Measurements from ENCODE around the gene SF1.
A peak's percentile ranks its signal among the peaks of the same experiment; 100 is the strongest.

Gene SF1

GRCh38 chr11:64762277-64762673 is 16.1 kb downstream of the SF1 start:
- H3K27ac ChIP-seq = no peak overlapping the region

DNA sequence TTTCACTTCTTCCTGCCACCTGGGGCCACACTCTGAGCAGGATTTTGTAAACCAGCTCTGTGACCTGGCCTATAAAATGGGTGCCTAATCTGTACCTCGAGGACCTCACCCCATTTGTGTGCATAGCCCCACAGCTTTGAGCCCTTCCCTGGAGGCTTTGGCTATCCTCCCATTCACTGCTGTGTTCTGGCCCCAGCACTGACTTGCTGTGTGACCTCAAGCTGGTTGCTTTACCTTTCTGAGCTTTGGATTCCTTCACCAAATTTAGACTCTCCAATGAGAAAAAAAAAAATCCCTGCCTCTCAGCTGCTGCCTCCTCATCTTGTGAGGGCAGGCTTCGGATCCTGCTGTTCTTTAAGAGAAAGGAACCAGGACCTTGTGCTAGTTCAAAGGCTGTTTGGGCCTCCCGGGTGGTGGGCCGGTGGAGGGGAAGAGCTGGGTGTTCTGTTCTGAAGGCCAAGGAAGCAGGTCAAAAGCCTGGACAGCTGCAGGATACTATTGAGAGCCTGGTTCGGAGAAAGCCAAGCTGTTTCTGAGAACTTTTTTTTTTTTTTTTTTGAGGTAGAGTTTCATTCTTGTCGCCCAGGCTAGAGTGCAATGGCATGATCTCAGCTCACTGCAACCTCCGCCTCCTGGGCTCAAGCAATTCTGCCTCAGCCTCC is 17.5 kb downstream of the SF1 start:
- peaks cover 34% of the 10 kb centered on the region for H3K36me3 ChIP-seq
- H3K4me3 ChIP-seq (ENCODE audit: low read depth, low read length) = no peak overlapping the region
- no peaks in the 10 kb centered on the region for H3K27me3 ChIP-seq (ENCODE audit: insufficient read depth, low read depth, severe bottlenecking)
- DNase-seq = no peak
- peak overlapping the region; percentile 63; the same call in 1 of the 2 replicates for H3K27ac ChIP-seq
- no peaks in the 10 kb centered on the region for H3K9me3 ChIP-seq (ENCODE audit: severe bottlenecking)
- TF ChIP-seq, protein P1, sequence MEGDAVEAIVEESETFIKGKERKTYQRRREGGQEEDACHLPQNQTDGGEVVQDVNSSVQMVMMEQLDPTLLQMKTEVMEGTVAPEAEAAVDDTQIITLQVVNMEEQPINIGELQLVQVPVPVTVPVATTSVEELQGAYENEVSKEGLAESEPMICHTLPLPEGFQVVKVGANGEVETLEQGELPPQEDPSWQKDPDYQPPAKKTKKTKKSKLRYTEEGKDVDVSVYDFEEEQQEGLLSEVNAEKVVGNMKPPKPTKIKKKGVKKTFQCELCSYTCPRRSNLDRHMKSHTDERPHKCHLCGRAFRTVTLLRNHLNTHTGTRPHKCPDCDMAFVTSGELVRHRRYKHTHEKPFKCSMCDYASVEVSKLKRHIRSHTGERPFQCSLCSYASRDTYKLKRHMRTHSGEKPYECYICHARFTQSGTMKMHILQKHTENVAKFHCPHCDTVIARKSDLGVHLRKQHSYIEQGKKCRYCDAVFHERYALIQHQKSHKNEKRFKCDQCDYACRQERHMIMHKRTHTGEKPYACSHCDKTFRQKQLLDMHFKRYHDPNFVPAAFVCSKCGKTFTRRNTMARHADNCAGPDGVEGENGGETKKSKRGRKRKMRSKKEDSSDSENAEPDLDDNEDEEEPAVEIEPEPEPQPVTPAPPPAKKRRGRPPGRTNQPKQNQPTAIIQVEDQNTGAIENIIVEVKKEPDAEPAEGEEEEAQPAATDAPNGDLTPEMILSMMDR (IDR thresholded peaks at IDR 0.05; ENCODE audit: low read depth, low read length) = no peak

More at GRCh38 chr11:64762277-64762673, 16.1 kb downstream of the SF1 start:
- DNase-seq = no peak
- Histone ChIP-seq H3K9me3 (ENCODE audit: severe bottlenecking) (no peaks in the 10 kb centered on the region), H3K4me3 (ENCODE audit: low read depth, low read length) (no peak overlapping the region), H3K27me3 (ENCODE audit: insufficient read depth, low read depth, severe bottlenecking) (no peaks in the 10 kb centered on the region), H3K36me3 (peaks cover 46% of the 10 kb centered on the region)
- TF ChIP-seq, protein P1 (IDR thresholded peaks at IDR 0.05; ENCODE audit: low read depth, low read length) = no peak

- Histone ChIP-seq H3K4me3 (ENCODE audit: low read depth, low read length) (no peak within 1 kb of the TSS), H3K27me3 (ENCODE audit: insufficient read depth, low read depth, severe bottlenecking) (no peaks in the 10 kb centered on the region), H3K36me3 (peaks cover 25% of the 10 kb centered on the region), H3K9me3 (ENCODE audit: severe bottlenecking) (no peaks in the 10 kb centered on the region), H3K27ac (peak within 1 kb of the TSS; percentile 63)
- TF ChIP-seq, protein P1 (IDR thresholded peaks at IDR 0.05; ENCODE audit: low read depth, low read length) = no peak
- peak; percentile 88 for DNase-seq
These were observed 18.3 kb downstream of the SF1 start, which contains the start of gene PYGM for GRCh38 chr11:64759722-64760719. Gene PYGM (minus strand): TSS chr11:64759974. CDS start chr11:64759898, 76 bp downstream.

- TF ChIP-seq, protein P1 (IDR thresholded peaks at IDR 0.05; ENCODE audit: low read depth, low read length) = no peak
- no peaks in the 10 kb centered on the region for H3K27me3 ChIP-seq (ENCODE audit: insufficient read depth, low read depth, severe bottlenecking)
- DNase-seq = peak; percentile 43
- H3K4me3 ChIP-seq (ENCODE audit: low read depth, low read length) = no peak overlapping the region
- peak overlapping the region; percentile 63 for H3K27ac ChIP-seq
- H3K9me3 ChIP-seq (ENCODE audit: severe bottlenecking) = no peaks in the 10 kb centered on the region
- peaks cover 17% of the 10 kb centered on the region for H3K36me3 ChIP-seq
These were observed 19.1 kb downstream of the SF1 start for GRCh38 chr11:64759131-64759721.

- no peaks in the 10 kb centered on the region for H3K27me3 ChIP-seq (ENCODE audit: insufficient read depth, low read depth, severe bottlenecking)
- no peak overlapping the region for H3K4me3 ChIP-seq (ENCODE audit: low read depth, low read length)
- no peaks in the 10 kb centered on the region for H3K9me3 ChIP-seq (ENCODE audit: severe bottlenecking)
- TF ChIP-seq, protein P1 (IDR thresholded peaks at IDR 0.05; ENCODE audit: low read depth, low read length) = no peak
- peak; percentile 3 for DNase-seq
- H3K36me3 ChIP-seq = peaks cover 10% of the 10 kb centered on the region
- H3K27ac ChIP-seq = no peak overlapping the region
These were observed 19.8 kb downstream of the SF1 start for GRCh38 chr11:64758330-64759079.

All from WERI-Rb-1 (cell line).